IMR-90 (cell line): ENCODE measurements around the gene SMCO3. TPM values are rescaled to one million over a fixed set of nuclear protein-coding genes. Genes with fewer than 3 reads are reported as not detected.

Experiments used
- ATAC-seq: fragments of 200-7000 bp; cut with Tn5 transposase; 2 replicates; pipeline ENCODE4 v1.9.1; 2020; ENCODE audit warnings: low read depth, mild to moderate bottlenecking, moderate library complexity
- BruUV-seq: library from RNA; stranded (reverse); fragments of 400-500 nt; replicated peaks from 2 replicates; lab custom pipeline; 2021; lab: Mats Ljungman, UMichigan
- CTCF ChIA-PET: fragments of 300-600 bp; formaldehyde crosslinking; extraction: SDS; loops from one replicate; lab custom pipeline; 2021; ENCODE audit warnings: antibody characterized with exemption; lab: Yijun Ruan, JAX
- POLR2A ChIA-PET: fragments of 300-600 bp; sonication (Branson Sonifier 250); formaldehyde crosslinking; loops from one replicate; lab custom pipeline; 2022; ENCODE audit warnings: antibody characterized with exemption; ENCODE audit not compliant: unreplicated experiment; lab: Charles Lee
- DNase-seq: peaks from one replicate; pipeline ENCODE4 v3.0.0; 2013
- H2AFZ ChIP-seq: replicated peaks from 2 replicates; pipeline ENCODE3; 2013; ENCODE audit warnings: low read length, mild to moderate bottlenecking; ENCODE audit not compliant: poor library complexity
- H2AK5ac ChIP-seq: 2 replicates; pipeline ENCODE4 v1.6.1; 2013; ENCODE audit warnings: low read depth, low read length, inconsistent platforms
- H2AK9ac ChIP-seq: replicated peaks from 2 replicates; pipeline ENCODE3; 2013; ENCODE audit warnings: mild to moderate bottlenecking, low read depth, low read length, moderate library complexity; ENCODE audit not compliant: poor library complexity
- H2BK120ac ChIP-seq: 2 replicates; pipeline ENCODE4 v1.6.1; 2013; ENCODE audit warnings: low read depth, low read length, inconsistent platforms
- H2BK15ac ChIP-seq: 3 replicates; pipeline ENCODE4 v1.6.1; 2013; ENCODE audit warnings: low read depth, low read length, inconsistent platforms
- H2BK20ac ChIP-seq: 2 replicates; pipeline ENCODE4 v1.6.1; 2013; ENCODE audit warnings: low read depth, mild to moderate bottlenecking, inconsistent platforms, low read length, moderate library complexity
- H2BK5ac ChIP-seq: 2 replicates; pipeline ENCODE4 v1.6.1; 2013; ENCODE audit warnings: mild to moderate bottlenecking, low read depth, low read length, inconsistent platforms; ENCODE audit not compliant: poor library complexity, severe bottlenecking
- H3K14ac ChIP-seq: replicated peaks from 2 replicates; pipeline ENCODE4 v1.6.1; 2013; ENCODE audit warnings: low read depth, low read length, inconsistent platforms
- H3K18ac ChIP-seq: 2 replicates; pipeline ENCODE4 v1.6.1; 2013; ENCODE audit warnings: low read depth, low read length, control low read depth
- H3K23ac ChIP-seq: 2 replicates; pipeline ENCODE4 v1.6.1; 2013; ENCODE audit warnings: low read depth, low read length, inconsistent platforms
- H3K27ac ChIP-seq: 2 replicates; pipeline ENCODE4 v1.5.1; 2013; ENCODE audit warnings: mild to moderate bottlenecking, control low read depth, low read length; ENCODE audit not compliant: insufficient read depth
- H3K27me3 ChIP-seq: 2 replicates; pipeline ENCODE4 v1.6.1; 2013; ENCODE audit warnings: low read length; ENCODE audit not compliant: control insufficient read depth, insufficient read depth
- H3K36me3 ChIP-seq: 2 replicates; pipeline ENCODE4 v1.6.1; 2013; ENCODE audit warnings: low read length, mixed read lengths; ENCODE audit not compliant: control insufficient read depth, insufficient read depth
- H3K4ac ChIP-seq: 2 replicates; pipeline ENCODE4 v1.6.1; 2013; ENCODE audit warnings: low read depth, low read length, inconsistent platforms
- H3K4me1 ChIP-seq: 2 replicates; pipeline ENCODE4 v1.6.1; 2013; ENCODE audit warnings: low read length, mixed read lengths; ENCODE audit not compliant: control insufficient read depth, insufficient read depth
- H3K4me2 ChIP-seq: 2 replicates; pipeline ENCODE4 v1.6.1; 2013; ENCODE audit warnings: low read depth, mild to moderate bottlenecking, control low read depth, low read length, moderate library complexity
- H3K4me3 ChIP-seq: 2 replicates; pipeline ENCODE4 v1.5.1; 2013; ENCODE audit warnings: low read depth, mild to moderate bottlenecking, control low read depth, low read length, moderate library complexity; ENCODE audit not compliant: insufficient read depth
- H3K56ac ChIP-seq: 2 replicates; pipeline ENCODE4 v1.6.1; 2013; ENCODE audit warnings: low read length, inconsistent platforms; ENCODE audit not compliant: insufficient read depth; ENCODE audit errors: extremely low read depth
- H3K79me1 ChIP-seq, 2 experiments: 2 replicates each; pipeline ENCODE4 v1.6.1; 2013; ENCODE audit warnings: low read length in 2 of 2, inconsistent platforms in 1 of 2, low read depth in 1 of 2
- H3K9ac ChIP-seq: 2 replicates; pipeline ENCODE4 v1.6.1; 2013; ENCODE audit warnings: low read depth, low read length, control low read depth
- H3K9me1 ChIP-seq: 2 replicates; pipeline ENCODE4 v1.6.1; 2013; ENCODE audit warnings: low read length, inconsistent platforms; ENCODE audit not compliant: insufficient read depth
- H3K9me3 ChIP-seq: 2 replicates; pipeline ENCODE4 v1.6.1; 2013; ENCODE audit warnings: low read length; ENCODE audit not compliant: control insufficient read depth, insufficient read depth
- H4K20me1 ChIP-seq: 2 replicates; pipeline ENCODE4 v1.6.1; 2013; ENCODE audit warnings: low read length, inconsistent platforms; ENCODE audit not compliant: insufficient read depth
- H4K5ac ChIP-seq: 2 replicates; pipeline ENCODE4 v1.6.1; 2013; ENCODE audit warnings: mild to moderate bottlenecking, low read depth, low read length, control low read depth
- H4K8ac ChIP-seq, 2 experiments: 2 replicates each; pipeline ENCODE4 v1.6.1; 2013; ENCODE audit warnings: low read depth in 2 of 2, low read length in 2 of 2, control low read depth in 1 of 2, inconsistent platforms in 1 of 2
- H4K91ac ChIP-seq: 2 replicates; pipeline ENCODE4 v1.6.1; 2013; ENCODE audit warnings: low read depth, low read length, inconsistent platforms; ENCODE audit not compliant: insufficient read depth
- BHLHE40 ChIP-seq: fragments of 150-350 bp; IDR thresholded peaks from 2 replicates; pipeline ENCODE4 v1.6.1; 2016; ENCODE audit warnings: mild to moderate bottlenecking, low read depth, low read length
- CEBPB ChIP-seq: IDR thresholded peaks from 2 replicates; pipeline ENCODE4 v1.6.1; 2012; ENCODE audit warnings: low read depth, low read length, improper control_type of control experiment
- CHD1 ChIP-seq: IDR thresholded peaks from 2 replicates; pipeline ENCODE4 v1.6.1; 2012; ENCODE audit warnings: low read depth, low read length, improper control_type of control experiment
- FOS ChIP-seq: fragments of 150-350 bp; IDR thresholded peaks from 2 replicates; pipeline ENCODE4 v1.6.1; 2016; ENCODE audit warnings: low read depth, low read length
- MAFK ChIP-seq: IDR thresholded peaks from 2 replicates; pipeline ENCODE4 v1.6.1; 2012; ENCODE audit warnings: low read depth, low read length, improper control_type of control experiment
- MAZ ChIP-seq: IDR thresholded peaks from 2 replicates; pipeline ENCODE4 v1.6.1; 2012; ENCODE audit warnings: low read depth, mild to moderate bottlenecking, low read length, improper control_type of control experiment, moderate library complexity, borderline replicate concordance
- MXI1 ChIP-seq: IDR thresholded peaks from 2 replicates; pipeline ENCODE4 v1.6.1; 2012; ENCODE audit warnings: low read depth, mild to moderate bottlenecking, low read length, moderate library complexity, borderline replicate concordance
- NFE2L2 ChIP-seq: fragments of 150-350 bp; IDR thresholded peaks from 2 replicates; pipeline ENCODE4 v1.6.1; 2016; ENCODE audit warnings: low read depth, mild to moderate bottlenecking, low read length
- RAD21 ChIP-seq: IDR thresholded peaks from 2 replicates; pipeline ENCODE4 v1.6.1; 2012; ENCODE audit warnings: low read length, improper control_type of control experiment
- RFX5 ChIP-seq: IDR thresholded peaks from 2 replicates; pipeline ENCODE4 v1.8.0; 2012; ENCODE audit warnings: low read depth, mild to moderate bottlenecking, low read length, moderate library complexity
- SMC3 ChIP-seq: fragments of 150-350 bp; IDR thresholded peaks from 2 replicates; pipeline ENCODE4 v1.6.1; 2016; ENCODE audit warnings: low read depth, mild to moderate bottlenecking, antibody characterized with exemption, low read length, moderate library complexity
- WGBS, 2 experiments: methylation state at CpG; one replicate each; pipeline versions ENCODE4 v1.1.5 to v1.1.7; 2013; ENCODE audit warnings: missing lambda C conversion rate in 2 of 2; ENCODE audit not compliant: insufficient read length in 1 of 2; ENCODE audit errors: extremely low coverage in 2 of 2; 5-methylcytosine and 5-hydroxymethylcytosine counted together
- dilution Hi-C: fragments of 300-500 bp; cut with HindIII; formaldehyde crosslinking; loops from one replicate; pipeline ENCODE4 v1.14.3; 2018; ENCODE audit warnings: low sequenced_read_pairs; ENCODE audit not compliant: unreplicated experiment
- in situ Hi-C: fragments of 300-500 bp; cut with MboI; formaldehyde crosslinking; loops from 3 replicates; pipeline ENCODE4 v1.14.3; 2019; ENCODE audit warnings: low sequenced_read_pairs, inconsistent platforms, mixed read lengths
- intact Hi-C: fragments of 100-400 bp; cut with micrococcal nuclease; formaldehyde crosslinking; loops from 2 replicates; pipeline ENCODE4 v1.10.0; 2022
- polyA plus RNA-seq, 3 experiments: library from polyadenylated mRNA; depleted of rRNA; stranded (reverse); fragments of >200 nt; gene quantifications; 2 replicates each; pipeline ENCODE4 v1.2.3, GENCODE V29; 2012; ENCODE audit warnings: low replicate concordance in 1 of 3
- total RNA-seq: library from RNA; depleted of rRNA; stranded (reverse); fragments of >200 nt; gene quantifications from 2 replicates; pipeline ENCODE4 v1.2.3, GENCODE V29; 2012
- TF ChIP-seq, protein P1 (sequence below): conservative IDR thresholded peaks from 2 replicates; pipeline ENCODE4 v1.5.1; 2012; ENCODE audit warnings: mild to moderate bottlenecking, low read depth, low read length, improper control_type of control experiment
- TF ChIP-seq, protein P2 (sequence below): fragments of 150-350 bp; IDR thresholded peaks from 2 replicates; pipeline ENCODE4 v1.6.1; 2017; ENCODE audit warnings: mild to moderate bottlenecking, antibody characterized with exemption, low read length, low read depth
- TF ChIP-seq, protein P3 (sequence below): fragments of 150-350 bp; IDR thresholded peaks from 2 replicates; pipeline ENCODE4 v1.6.1; 2016; ENCODE audit warnings: low read depth, mild to moderate bottlenecking, low read length, moderate library complexity, borderline replicate concordance

The SMCO3 gene
- total and polyA plus RNA-seq, 2 of the 4 experiments (the other 2 are of a cell fraction) = under 0.01 to 0.07 TPM

DNA sequence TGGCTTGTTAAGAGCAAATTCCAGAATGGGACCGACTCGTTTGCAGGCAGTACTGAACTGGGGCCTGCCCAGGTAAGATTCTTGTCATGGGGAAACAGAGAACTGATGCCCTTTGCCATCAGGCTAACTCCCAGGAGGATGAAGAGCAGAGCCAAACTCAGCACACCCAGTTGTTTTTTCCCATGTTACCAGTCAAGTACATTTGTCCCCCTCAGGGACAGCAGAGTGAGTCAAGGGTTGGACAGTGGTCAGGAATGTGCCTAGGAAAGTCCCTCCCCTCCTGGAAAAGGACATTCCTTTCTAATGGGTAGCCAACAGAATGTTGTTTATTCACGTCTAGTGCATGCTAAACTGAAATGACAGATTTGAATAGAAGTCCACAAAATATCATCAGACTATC is 27.8 kb upstream of the SMCO3 start:
- peak overlapping the region; percentile 72 for H2BK120ac ChIP-seq
- H2AFZ ChIP-seq = peak overlapping the region; percentile 35
- POLR2A ChIA-PET = no interaction called here
- peak overlapping the region; percentile 54 for H2BK20ac ChIP-seq
- H3K4ac ChIP-seq = peak overlapping the region; percentile 53
- H3K27me3 ChIP-seq = no peaks in the 10 kb centered on the region
- DNase-seq = peak; percentile 54
- peak overlapping the region; percentile 45 for H4K5ac ChIP-seq
- H2AK9ac ChIP-seq = peak overlapping the region; percentile 60
- no peak overlapping the region for H3K9ac ChIP-seq
- dilution Hi-C loops (no loop called here), intact Hi-C loops (loop anchor here (10.0 kb wide), 1 partner anchor 207 kb away; no protein-coding TSS in a partner anchor), in situ Hi-C loops (loop anchor here (5.0 kb wide), 1 partner anchor 156 kb away; no protein-coding TSS in a partner anchor)
- H3K9me3 ChIP-seq = no peaks in the 10 kb centered on the region
- no peak overlapping the region for H3K4me3 ChIP-seq
- H3K27ac ChIP-seq = peak overlapping the region; percentile 6; the same call in 1 of the 2 replicates
- peak overlapping the region; percentile 31 for H2AK5ac ChIP-seq
- no peaks in the 10 kb centered on the region; the same call in none of the 2 replicates for H3K9me1 ChIP-seq
- no peak overlapping the region for H3K23ac ChIP-seq
- no peaks in the 10 kb centered on the region for H4K20me1 ChIP-seq
- H3K79me1 ChIP-seq = no peaks in the 10 kb centered on the region
- CTCF ChIA-PET = no interaction called here
- H2BK15ac ChIP-seq = peak overlapping the region; percentile 81; the same call in 2 of the 3 replicates
- H3K4me1 ChIP-seq = peaks cover 3% of the 10 kb centered on the region; the same call in 1 of the 2 replicates
- H2BK5ac ChIP-seq = peak overlapping the region; percentile 74
- TF ChIP-seq FOS = no peak
- no peak for TF ChIP-seq SMC3
- no peak for TF ChIP-seq MAFK
- TF ChIP-seq, protein P1, sequence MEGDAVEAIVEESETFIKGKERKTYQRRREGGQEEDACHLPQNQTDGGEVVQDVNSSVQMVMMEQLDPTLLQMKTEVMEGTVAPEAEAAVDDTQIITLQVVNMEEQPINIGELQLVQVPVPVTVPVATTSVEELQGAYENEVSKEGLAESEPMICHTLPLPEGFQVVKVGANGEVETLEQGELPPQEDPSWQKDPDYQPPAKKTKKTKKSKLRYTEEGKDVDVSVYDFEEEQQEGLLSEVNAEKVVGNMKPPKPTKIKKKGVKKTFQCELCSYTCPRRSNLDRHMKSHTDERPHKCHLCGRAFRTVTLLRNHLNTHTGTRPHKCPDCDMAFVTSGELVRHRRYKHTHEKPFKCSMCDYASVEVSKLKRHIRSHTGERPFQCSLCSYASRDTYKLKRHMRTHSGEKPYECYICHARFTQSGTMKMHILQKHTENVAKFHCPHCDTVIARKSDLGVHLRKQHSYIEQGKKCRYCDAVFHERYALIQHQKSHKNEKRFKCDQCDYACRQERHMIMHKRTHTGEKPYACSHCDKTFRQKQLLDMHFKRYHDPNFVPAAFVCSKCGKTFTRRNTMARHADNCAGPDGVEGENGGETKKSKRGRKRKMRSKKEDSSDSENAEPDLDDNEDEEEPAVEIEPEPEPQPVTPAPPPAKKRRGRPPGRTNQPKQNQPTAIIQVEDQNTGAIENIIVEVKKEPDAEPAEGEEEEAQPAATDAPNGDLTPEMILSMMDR = no peak
- no peak for TF ChIP-seq NFE2L2
- no peak for TF ChIP-seq RAD21
- TF ChIP-seq CHD1 = no peak
- TF ChIP-seq CEBPB = no peak
- TF ChIP-seq RFX5 = no peak
- TF ChIP-seq, protein P2, sequence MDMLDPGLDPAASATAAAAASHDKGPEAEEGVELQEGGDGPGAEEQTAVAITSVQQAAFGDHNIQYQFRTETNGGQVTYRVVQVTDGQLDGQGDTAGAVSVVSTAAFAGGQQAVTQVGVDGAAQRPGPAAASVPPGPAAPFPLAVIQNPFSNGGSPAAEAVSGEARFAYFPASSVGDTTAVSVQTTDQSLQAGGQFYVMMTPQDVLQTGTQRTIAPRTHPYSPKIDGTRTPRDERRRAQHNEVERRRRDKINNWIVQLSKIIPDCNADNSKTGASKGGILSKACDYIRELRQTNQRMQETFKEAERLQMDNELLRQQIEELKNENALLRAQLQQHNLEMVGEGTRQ = no peak
- no peak for TF ChIP-seq BHLHE40
- TF ChIP-seq, protein P3, sequence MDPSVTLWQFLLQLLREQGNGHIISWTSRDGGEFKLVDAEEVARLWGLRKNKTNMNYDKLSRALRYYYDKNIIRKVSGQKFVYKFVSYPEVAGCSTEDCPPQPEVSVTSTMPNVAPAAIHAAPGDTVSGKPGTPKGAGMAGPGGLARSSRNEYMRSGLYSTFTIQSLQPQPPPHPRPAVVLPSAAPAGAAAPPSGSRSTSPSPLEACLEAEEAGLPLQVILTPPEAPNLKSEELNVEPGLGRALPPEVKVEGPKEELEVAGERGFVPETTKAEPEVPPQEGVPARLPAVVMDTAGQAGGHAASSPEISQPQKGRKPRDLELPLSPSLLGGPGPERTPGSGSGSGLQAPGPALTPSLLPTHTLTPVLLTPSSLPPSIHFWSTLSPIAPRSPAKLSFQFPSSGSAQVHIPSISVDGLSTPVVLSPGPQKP = no peak
- TF ChIP-seq MAZ = no peak
- TF ChIP-seq MXI1 = no peak
- no CpG with 5 or more reads among the region's 3 CpGs for WGBS, 2 experiments
- ATAC-seq = peak; percentile 59
- peak overlapping the region; percentile 79 for H3K18ac ChIP-seq
- no peak overlapping the region for H3K56ac ChIP-seq
- no TSS peak for BruUV-seq
- H3K14ac ChIP-seq = 0 out of 2 replicates have a peak overlapping the region, but pooled peaks have one; percentile 10
- H4K91ac ChIP-seq = peak overlapping the region; percentile 70
- H3K4me2 ChIP-seq = peak overlapping the region; percentile 11; the same call in 1 of the 2 replicates
- H4K8ac ChIP-seq = peak overlapping the region in 1 of 2 experiments; percentile 44; a peak in 1 of 4 replicates
- H3K36me3 ChIP-seq = no peaks in the 10 kb centered on the region
